ENCODE measurements around the gene SEC31A. TPM values are rescaled to one million over a fixed set of nuclear protein-coding genes. Genes with fewer than 3 reads are reported as not detected.
"Not testable (repeated sequence)": the region's sequence is repeated elsewhere in the genome, so short reads cannot be mapped to it uniquely, and the experiment has no call there.

Gene SEC31A
- total RNA-seq, 1 experiment from 2014 or later: 70.2 TPM

GRCh38 chr4:82889287-82889686 is 1.7 kb downstream of the SEC31A start:
- Histone ChIP-seq H3K27ac (ENCODE audit: low read length) (no peak overlapping the region), H3K9ac (ENCODE audit: low read length) (peak overlapping the region; percentile 91), H3K9me3 (ENCODE audit: low read length) (no peaks in the 10 kb centered on the region), H3K36me3 (ENCODE audit: insufficient read depth, low read length) (peaks cover 12% of the 10 kb centered on the region; the same call in 1 of the 2 replicates), H3K4me1 (ENCODE audit: low read length) (peaks cover 53% of the 10 kb centered on the region), H3K27me3 (ENCODE audit: low read length) (no peaks in the 10 kb centered on the region), H3K9me2 (replicated peaks; ENCODE audit: insufficient read depth, low read length) (no peaks in the 10 kb centered on the region), H3K4me3 (ENCODE audit: low read length) (peak overlapping the region; percentile 84), H3K4me2 (ENCODE audit: low read depth, low read length, poor library complexity, severe bottlenecking) (peak overlapping the region; percentile 72), H4K20me1 (ENCODE audit: insufficient read depth, low read depth, low read length) (no peaks in the 10 kb centered on the region), H3K79me2 (ENCODE audit: low read length) (peaks cover 62% of the 10 kb centered on the region), H2AFZ (ENCODE audit: low read length) (no peak overlapping the region)
- no peak for DNase-seq

- no peaks in the 10 kb centered on the region for H4K20me1 ChIP-seq (ENCODE audit: insufficient read depth, low read depth, low read length)
- no peak overlapping the region for H3K4me2 ChIP-seq (ENCODE audit: low read depth, low read length, poor library complexity, severe bottlenecking)
- H3K4me1 ChIP-seq (ENCODE audit: low read length): peaks cover 24% of the 10 kb centered on the region
- H3K9me3 ChIP-seq (ENCODE audit: low read length): no peaks in the 10 kb centered on the region
- H3K9me2 ChIP-seq (replicated peaks; ENCODE audit: insufficient read depth, low read length): no peaks in the 10 kb centered on the region
- H3K9ac ChIP-seq (ENCODE audit: low read length): no peak overlapping the region
- H3K4me3 ChIP-seq (ENCODE audit: low read length): no peak overlapping the region
- H3K36me3 ChIP-seq (ENCODE audit: insufficient read depth, low read length): no peaks in the 10 kb centered on the region
- H2AFZ ChIP-seq (ENCODE audit: low read length): no peak overlapping the region
- no peaks in the 10 kb centered on the region for H3K27me3 ChIP-seq (ENCODE audit: low read length)
- DNase-seq: no peak
- peaks cover 88% of the 10 kb centered on the region for H3K79me2 ChIP-seq (ENCODE audit: low read length)
- H3K27ac ChIP-seq (ENCODE audit: low read length): no peak overlapping the region
Measured at GRCh38 chr4:82886147-82886942, 4.6 kb downstream of the SEC31A start.

GRCh38 chr4:82885410-82885809 is 5.5 kb downstream of the SEC31A start:
- no peak overlapping the region for H2AFZ ChIP-seq (ENCODE audit: low read length)
- H3K9me2 ChIP-seq (replicated peaks; ENCODE audit: insufficient read depth, low read length): no peaks in the 10 kb centered on the region
- H3K4me1 ChIP-seq (ENCODE audit: low read length): peaks cover 24% of the 10 kb centered on the region
- no peak overlapping the region for H3K27ac ChIP-seq (ENCODE audit: low read length)
- H4K20me1 ChIP-seq (ENCODE audit: insufficient read depth, low read depth, low read length): no peaks in the 10 kb centered on the region
- H3K9ac ChIP-seq (ENCODE audit: low read length): no peak overlapping the region
- H3K4me3 ChIP-seq (ENCODE audit: low read length): no peak overlapping the region
- peaks cover 87% of the 10 kb centered on the region for H3K79me2 ChIP-seq (ENCODE audit: low read length)
- H3K36me3 ChIP-seq (ENCODE audit: insufficient read depth, low read length): no peaks in the 10 kb centered on the region
- DNase-seq: no peak
- H3K27me3 ChIP-seq (ENCODE audit: low read length): no peaks in the 10 kb centered on the region
- no peaks in the 10 kb centered on the region for H3K9me3 ChIP-seq (ENCODE audit: low read length)
- no peak overlapping the region for H3K4me2 ChIP-seq (ENCODE audit: low read depth, low read length, poor library complexity, severe bottlenecking)

- H3K4me1 ChIP-seq (ENCODE audit: low read length): no peaks in the 10 kb centered on the region
- H3K27me3 ChIP-seq (ENCODE audit: low read length): no peaks in the 10 kb centered on the region
- no peak overlapping the region for H3K9ac ChIP-seq (ENCODE audit: low read length)
- no peaks in the 10 kb centered on the region for H3K9me3 ChIP-seq (ENCODE audit: low read length)
- no peaks in the 10 kb centered on the region for H3K79me2 ChIP-seq (ENCODE audit: low read length)
- DNase-seq: no peak
- no peak overlapping the region for H3K27ac ChIP-seq (ENCODE audit: low read length)
- no peak overlapping the region for H2AFZ ChIP-seq (ENCODE audit: low read length)
- no peak overlapping the region for H3K4me3 ChIP-seq (ENCODE audit: low read length)
- H3K36me3 ChIP-seq (ENCODE audit: insufficient read depth, low read length): peaks cover 2% of the 10 kb centered on the region; the same call in 1 of the 2 replicates
- no peak overlapping the region for H3K4me2 ChIP-seq (ENCODE audit: low read depth, low read length, poor library complexity, severe bottlenecking)
- H4K20me1 ChIP-seq (ENCODE audit: insufficient read depth, low read depth, low read length): no peaks in the 10 kb centered on the region
- H3K9me2 ChIP-seq (replicated peaks; ENCODE audit: insufficient read depth, low read length): no peaks in the 10 kb centered on the region
Measured at GRCh38 chr4:82868572-82868971, 22.4 kb downstream of the SEC31A start.

- Histone ChIP-seq H3K4me1 (ENCODE audit: low read length) (no peaks in the 10 kb centered on the region), H3K9ac (ENCODE audit: low read length) (no peak overlapping the region), H3K4me3 (ENCODE audit: low read length) (no peak overlapping the region), H3K4me2 (ENCODE audit: low read depth, low read length, poor library complexity, severe bottlenecking) (no peak overlapping the region), H3K9me3 (ENCODE audit: low read length) (no peaks in the 10 kb centered on the region), H2AFZ (ENCODE audit: low read length) (no peak overlapping the region), H4K20me1 (ENCODE audit: insufficient read depth, low read depth, low read length) (no peaks in the 10 kb centered on the region), H3K9me2 (replicated peaks; ENCODE audit: insufficient read depth, low read length) (no peaks in the 10 kb centered on the region), H3K27ac (ENCODE audit: low read length) (no peak overlapping the region), H3K36me3 (ENCODE audit: insufficient read depth, low read length) (peaks cover 10% of the 10 kb centered on the region; the same call in 1 of the 2 replicates), H3K27me3 (ENCODE audit: low read length) (no peaks in the 10 kb centered on the region), H3K79me2 (ENCODE audit: low read length) (no peaks in the 10 kb centered on the region)
- DNase-seq: no peak
Measured at GRCh38 chr4:82866706-82867385, 24.1 kb downstream of the SEC31A start.

GRCh38 chr4:82866033-82866432 is 24.9 kb downstream of the SEC31A start:
- not testable (repeated sequence) for DNase-seq; H3K27me3 ChIP-seq (ENCODE audit: low read length); H3K4me2 ChIP-seq (ENCODE audit: low read depth, low read length, poor library complexity, severe bottlenecking); H2AFZ ChIP-seq (ENCODE audit: low read length); H3K9me2 ChIP-seq (replicated peaks; ENCODE audit: insufficient read depth, low read length); H3K9me3 ChIP-seq (ENCODE audit: low read length); H3K9ac ChIP-seq (ENCODE audit: low read length); H3K79me2 ChIP-seq (ENCODE audit: low read length); H3K4me3 ChIP-seq (ENCODE audit: low read length); H3K27ac ChIP-seq (ENCODE audit: low read length); H4K20me1 ChIP-seq (ENCODE audit: insufficient read depth, low read depth, low read length); H3K4me1 ChIP-seq (ENCODE audit: low read length)
- H3K36me3 ChIP-seq (ENCODE audit: insufficient read depth, low read length): peaks cover 14% of the 10 kb centered on the region; the same call in 1 of the 2 replicates

- no peaks in the 10 kb centered on the region for H3K4me1 ChIP-seq (ENCODE audit: low read length)
- no peaks in the 10 kb centered on the region for H3K27me3 ChIP-seq (ENCODE audit: low read length)
- DNase-seq: no peak
- no peak overlapping the region for H3K9ac ChIP-seq (ENCODE audit: low read length)
- H3K4me2 ChIP-seq (ENCODE audit: low read depth, low read length, poor library complexity, severe bottlenecking): no peak overlapping the region
- H3K79me2 ChIP-seq (ENCODE audit: low read length): 0 out of 2 replicates have a peak, but pooled peaks cover 2% of the 10 kb centered on the region
- H3K27ac ChIP-seq (ENCODE audit: low read length): no peak overlapping the region
- H3K9me3 ChIP-seq (ENCODE audit: low read length): no peaks in the 10 kb centered on the region
- no peak overlapping the region for H2AFZ ChIP-seq (ENCODE audit: low read length)
- H3K36me3 ChIP-seq (ENCODE audit: insufficient read depth, low read length): peaks cover 17% of the 10 kb centered on the region; the same call in 1 of the 2 replicates
- no peaks in the 10 kb centered on the region for H4K20me1 ChIP-seq (ENCODE audit: insufficient read depth, low read depth, low read length)
- H3K4me3 ChIP-seq (ENCODE audit: low read length): no peak overlapping the region
- no peaks in the 10 kb centered on the region for H3K9me2 ChIP-seq (replicated peaks; ENCODE audit: insufficient read depth, low read length)
Measured at GRCh38 chr4:82865592-82865991, 25.4 kb downstream of the SEC31A start.

- Histone ChIP-seq H3K9me2 (replicated peaks; ENCODE audit: insufficient read depth, low read length) (no peaks in the 10 kb centered on the region), H3K9me3 (ENCODE audit: low read length) (no peaks in the 10 kb centered on the region), H3K27ac (ENCODE audit: low read length) (no peak overlapping the region), H3K4me1 (ENCODE audit: low read length) (no peaks in the 10 kb centered on the region), H3K79me2 (ENCODE audit: low read length) (0 out of 2 replicates have a peak, but pooled peaks cover 2% of the 10 kb centered on the region), H2AFZ (ENCODE audit: low read length) (no peak overlapping the region), H3K27me3 (ENCODE audit: low read length) (no peaks in the 10 kb centered on the region), H4K20me1 (ENCODE audit: insufficient read depth, low read depth, low read length) (no peaks in the 10 kb centered on the region), H3K4me3 (ENCODE audit: low read length) (no peak overlapping the region), H3K36me3 (ENCODE audit: insufficient read depth, low read length) (peaks cover 17% of the 10 kb centered on the region; the same call in 1 of the 2 replicates), H3K9ac (ENCODE audit: low read length) (no peak overlapping the region), H3K4me2 (ENCODE audit: low read depth, low read length, poor library complexity, severe bottlenecking) (no peak overlapping the region)
- DNase-seq: no peak
Measured at GRCh38 chr4:82864336-82864979, 26.5 kb downstream of the SEC31A start.

Measured in Karpas-422 (cell line).